Measurements from ENCODE around the gene RAPGEF1.

GRCh38 chr9:131630205-131630831 is 109.6 kb downstream of the RAPGEF1 start:
- TF ChIP-seq CTCF (IDR thresholded peaks at IDR 0.05) (no peak), POLR2A (IDR thresholded peaks at IDR 0.05) (no peak)
